ENCODE measurements around the gene NELL1.

Gene NELL1

GRCh38 chr11:20990447-20990846 lies 321.1 kb downstream of the NELL1 start:
- DNase-seq (ENCODE audit: low spot score) (no peak), ATAC-seq (ENCODE audit: low read depth) (no peak)
- H3K27me3 ChIP-seq (ENCODE audit: insufficient read depth, poor library complexity, severe bottlenecking): no peaks in the 10 kb centered on the region
- H3K4me1 ChIP-seq (ENCODE audit: insufficient read depth, poor library complexity, severe bottlenecking): no peaks in the 10 kb centered on the region
- no peak for TF ChIP-seq CTCF (IDR thresholded peaks at IDR 0.05; ENCODE audit: poor library complexity, severe bottlenecking)
- H3K9me3 ChIP-seq (ENCODE audit: severe bottlenecking): no peaks in the 10 kb centered on the region
- H3K4me3 ChIP-seq (ENCODE audit: severe bottlenecking): no peak overlapping the region
- H3K36me3 ChIP-seq (ENCODE audit: low read depth): no peaks in the 10 kb centered on the region
- H3K27ac ChIP-seq (ENCODE audit: poor library complexity, severe bottlenecking): no peak overlapping the region

- no peak for TF ChIP-seq CTCF (IDR thresholded peaks at IDR 0.05; ENCODE audit: poor library complexity, severe bottlenecking)
- no peak for DNase-seq (ENCODE audit: low spot score)
- Histone ChIP-seq H3K4me3 (ENCODE audit: severe bottlenecking) (no peak overlapping the region), H3K4me1 (ENCODE audit: insufficient read depth, poor library complexity, severe bottlenecking) (no peaks in the 10 kb centered on the region), H3K9me3 (ENCODE audit: severe bottlenecking) (no peaks in the 10 kb centered on the region), H3K27me3 (ENCODE audit: insufficient read depth, poor library complexity, severe bottlenecking) (no peaks in the 10 kb centered on the region), H3K36me3 (ENCODE audit: low read depth) (no peaks in the 10 kb centered on the region), H3K27ac (ENCODE audit: poor library complexity, severe bottlenecking) (no peak overlapping the region)
- ATAC-seq (ENCODE audit: low read depth): no peak
Observed at GRCh38 chr11:20991471-20991870, 322.1 kb downstream of the NELL1 start.

- Histone ChIP-seq H3K4me1 (ENCODE audit: insufficient read depth, poor library complexity, severe bottlenecking) (no peaks in the 10 kb centered on the region), H3K36me3 (ENCODE audit: low read depth) (no peaks in the 10 kb centered on the region), H3K4me3 (ENCODE audit: severe bottlenecking) (no peak overlapping the region), H3K9me3 (ENCODE audit: severe bottlenecking) (no peaks in the 10 kb centered on the region), H3K27me3 (ENCODE audit: insufficient read depth, poor library complexity, severe bottlenecking) (no peaks in the 10 kb centered on the region), H3K27ac (ENCODE audit: poor library complexity, severe bottlenecking) (no peak overlapping the region)
- TF ChIP-seq CTCF (IDR thresholded peaks at IDR 0.05; ENCODE audit: poor library complexity, severe bottlenecking): no peak
- no peak for DNase-seq (ENCODE audit: low spot score)
- ATAC-seq (ENCODE audit: low read depth): no peak
Observed at GRCh38 chr11:21007297-21007696, 337.9 kb downstream of the NELL1 start.

GRCh38 chr11:21018248-21018647 lies 348.9 kb downstream of the NELL1 start:
- no peak overlapping the region for H3K27ac ChIP-seq (ENCODE audit: poor library complexity, severe bottlenecking)
- no peak for TF ChIP-seq CTCF (IDR thresholded peaks at IDR 0.05; ENCODE audit: poor library complexity, severe bottlenecking)
- H3K4me1 ChIP-seq (ENCODE audit: insufficient read depth, poor library complexity, severe bottlenecking): no peaks in the 10 kb centered on the region
- H3K4me3 ChIP-seq (ENCODE audit: severe bottlenecking): no peak overlapping the region
- no peaks in the 10 kb centered on the region for H3K36me3 ChIP-seq (ENCODE audit: low read depth)
- no peaks in the 10 kb centered on the region for H3K9me3 ChIP-seq (ENCODE audit: severe bottlenecking)
- ATAC-seq (ENCODE audit: low read depth) (no peak), DNase-seq (ENCODE audit: low spot score) (no peak)
- H3K27me3 ChIP-seq (ENCODE audit: insufficient read depth, poor library complexity, severe bottlenecking): no peaks in the 10 kb centered on the region

- DNase-seq (ENCODE audit: low spot score) (no peak), ATAC-seq (ENCODE audit: low read depth) (no peak)
- Histone ChIP-seq H3K9me3 (ENCODE audit: severe bottlenecking) (no peaks in the 10 kb centered on the region), H3K4me1 (ENCODE audit: insufficient read depth, poor library complexity, severe bottlenecking) (no peaks in the 10 kb centered on the region), H3K27me3 (ENCODE audit: insufficient read depth, poor library complexity, severe bottlenecking) (no peaks in the 10 kb centered on the region), H3K36me3 (ENCODE audit: low read depth) (no peaks in the 10 kb centered on the region), H3K4me3 (ENCODE audit: severe bottlenecking) (no peak overlapping the region), H3K27ac (ENCODE audit: poor library complexity, severe bottlenecking) (no peak overlapping the region)
- TF ChIP-seq CTCF (IDR thresholded peaks at IDR 0.05; ENCODE audit: poor library complexity, severe bottlenecking): no peak
Observed at GRCh38 chr11:21026685-21027084, 357.3 kb downstream of the NELL1 start.

Data from RWPE2 (cell line).